Suppressor macrophage treated with lipopolysaccharide for 1 hour (primary cell): ENCODE results near the gene MYH14.

Experiments
- DNase-seq, 3 donors: peaks; one replicate each; pipeline ENCODE4 v3.0.0-alpha.2; 2020 to 2022

Gene MYH14

DNA sequence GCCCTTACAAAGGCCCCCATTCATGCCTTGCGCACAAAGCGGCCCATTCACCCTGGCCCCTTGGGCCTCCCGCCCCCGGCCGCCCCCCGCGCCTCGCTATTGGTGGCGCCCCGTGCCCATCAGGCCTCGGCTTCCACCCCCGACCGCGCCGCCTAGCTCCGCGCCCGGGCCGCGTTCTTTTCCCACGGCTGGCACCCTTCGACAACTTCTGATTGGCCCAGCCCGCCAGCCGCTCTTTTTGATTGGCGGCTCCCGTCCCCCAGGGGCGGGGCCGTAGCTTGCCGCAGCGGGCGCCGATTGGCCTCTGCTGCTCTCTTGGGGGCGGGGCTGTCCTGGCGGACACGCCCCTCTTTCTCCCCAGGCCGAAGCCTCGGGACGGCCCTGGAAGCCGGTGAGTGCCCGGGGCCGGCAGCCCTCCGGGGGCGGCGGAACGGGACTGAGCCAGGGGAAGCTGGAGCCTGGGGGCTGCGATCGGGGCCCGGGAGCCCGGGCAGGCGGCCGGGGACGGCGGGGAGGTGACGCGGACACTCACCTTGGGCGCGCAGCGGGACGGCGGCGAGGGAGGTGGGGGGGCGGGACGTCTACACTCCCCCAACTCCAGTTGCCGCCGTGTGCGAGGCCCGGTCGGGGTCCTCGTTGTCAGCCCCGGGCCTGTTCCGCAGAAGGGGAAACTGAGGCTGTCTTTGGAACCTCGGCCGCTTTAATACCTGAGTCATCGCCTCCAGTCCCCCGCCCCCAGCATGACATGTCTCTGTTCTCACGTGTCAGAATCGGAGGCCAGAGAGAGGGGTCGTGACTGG lies at the start of gene MYH14:
Gene MYH14 (plus strand): TSS at position 342 of the 800 bp plus-strand sequence. CDS start 6,744 bp downstream, outside the sequence.
- peak; percentile 58 to 82 (median 70) for DNase-seq

- no peak for DNase-seq
Measured at GRCh38 chr19:50154529-50154928, 48.9 kb upstream of the MYH14 start.

GRCh38 chr19:50155520-50156109 lies 47.8 kb upstream of the MYH14 start:
- no peak for DNase-seq

DNA sequence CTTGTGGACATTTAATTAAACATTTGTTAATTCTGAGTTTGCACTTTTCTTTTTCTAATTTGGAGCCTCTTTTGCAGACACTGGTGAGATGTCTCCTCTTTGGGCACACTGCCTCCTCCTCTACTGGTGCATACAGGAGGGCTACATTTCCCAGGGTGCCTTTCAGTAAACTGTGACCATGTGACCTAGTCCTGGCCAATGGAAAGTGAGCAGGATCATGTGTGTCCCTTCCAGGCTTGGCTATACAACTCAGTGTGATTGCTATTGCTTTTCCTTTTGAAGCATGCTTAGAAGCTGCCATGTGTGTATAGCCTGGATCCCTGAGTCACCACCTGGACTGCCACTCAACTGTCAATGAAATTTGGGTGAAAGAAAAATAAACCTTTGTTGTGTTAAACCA lies 44.8 kb upstream of the MYH14 start:
- no peak for DNase-seq

GRCh38 chr19:50159078-50159477 lies 44.3 kb upstream of the MYH14 start:
- DNase-seq: no peak

DNA sequence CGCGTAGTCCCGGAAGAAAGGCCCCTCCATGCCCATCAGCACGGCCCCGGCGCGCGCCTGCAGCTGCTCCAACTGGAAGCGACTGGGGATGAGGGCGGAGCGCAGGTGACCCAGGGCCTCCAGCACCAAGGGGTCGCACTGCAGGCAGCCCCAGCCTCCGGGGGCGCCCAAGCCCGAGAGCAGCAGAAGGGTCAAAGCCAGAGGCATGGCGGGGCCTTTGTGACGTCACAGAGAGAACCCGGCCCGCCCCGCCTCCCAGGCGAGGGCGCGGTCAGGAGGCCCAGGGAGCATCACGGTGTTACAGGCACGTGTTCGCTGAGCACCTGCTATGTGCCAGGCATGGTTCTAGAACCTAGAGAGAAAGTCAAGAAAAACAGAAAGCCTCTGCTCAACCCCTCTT lies 40.4 kb upstream of the MYH14 start, which contains the start of gene IZUMO2:
Gene IZUMO2 (minus strand): TSS at position 294 of the 400 bp plus-strand sequence. CDS start 87 bp downstream, at position 207.
- no peak for DNase-seq

DNA sequence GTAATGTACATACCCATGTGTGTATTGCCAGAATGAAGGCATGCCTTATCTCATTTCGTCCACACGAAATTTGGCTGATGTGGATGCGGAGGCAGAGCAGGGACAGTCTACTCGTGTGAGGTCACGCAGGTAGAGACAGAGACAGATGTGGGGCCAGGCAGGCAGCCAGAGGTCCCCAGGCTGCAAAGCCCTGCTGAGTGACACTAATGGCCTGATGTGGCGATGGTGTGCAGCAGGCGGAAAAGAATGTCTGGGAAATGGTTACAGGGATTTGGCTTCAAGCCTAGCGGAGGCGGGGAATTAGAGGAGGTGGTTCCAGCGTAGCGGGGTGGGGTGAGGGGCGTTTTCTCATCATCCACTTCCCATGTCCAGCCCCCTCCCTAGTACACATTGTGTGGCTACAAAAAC lies 36.1 kb upstream of the MYH14 start:
- DNase-seq: no peak

- no peak for DNase-seq
Measured at GRCh38 chr19:50171752-50172151, 31.7 kb upstream of the MYH14 start.

GRCh38 chr19:50172726-50173125 lies 30.7 kb upstream of the MYH14 start:
- no peak for DNase-seq

DNA sequence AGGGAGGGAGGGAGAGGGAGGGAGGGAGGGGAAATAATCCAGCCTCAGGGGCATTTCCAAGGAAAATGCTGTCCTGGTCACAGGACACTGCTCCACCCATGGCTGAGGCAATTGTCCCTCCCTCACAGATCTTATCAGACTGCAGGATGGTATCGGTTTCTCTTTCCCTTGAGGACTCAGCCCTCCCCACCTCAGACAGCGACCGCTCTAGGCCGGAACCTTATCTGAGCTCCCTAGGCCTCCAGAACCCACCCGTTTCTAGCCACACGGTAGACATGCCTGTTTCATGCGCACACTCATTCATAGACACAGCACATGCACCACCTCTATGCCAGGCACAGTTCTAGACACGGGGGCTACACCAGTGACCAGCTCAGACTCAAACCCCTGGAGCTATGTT lies 30.3 kb upstream of the MYH14 start:
- DNase-seq: peak in 1 of 3 donors; percentile 16

GRCh38 chr19:50174100-50174793 lies 29.2 kb upstream of the MYH14 start:
- DNase-seq: no peak

DNA sequence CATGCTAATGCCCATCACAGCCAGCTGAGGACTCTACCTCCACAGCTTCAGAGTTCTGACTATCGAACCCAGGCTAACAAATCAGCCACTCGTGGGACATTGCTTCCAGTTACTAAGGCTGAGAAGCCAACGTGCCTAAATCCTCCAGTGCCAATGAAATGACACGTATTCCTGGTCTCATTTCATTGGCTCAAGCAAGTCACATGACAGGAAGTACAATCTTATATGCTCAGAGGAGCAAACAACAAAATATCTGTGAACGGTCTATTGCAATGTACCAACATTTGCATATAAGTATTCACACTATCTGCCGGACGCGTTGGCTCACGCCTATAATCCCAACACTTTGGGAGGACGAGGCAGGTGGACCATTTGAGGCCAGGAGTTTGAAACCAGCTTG lies 27.5 kb upstream of the MYH14 start:
- DNase-seq: no peak

DNA sequence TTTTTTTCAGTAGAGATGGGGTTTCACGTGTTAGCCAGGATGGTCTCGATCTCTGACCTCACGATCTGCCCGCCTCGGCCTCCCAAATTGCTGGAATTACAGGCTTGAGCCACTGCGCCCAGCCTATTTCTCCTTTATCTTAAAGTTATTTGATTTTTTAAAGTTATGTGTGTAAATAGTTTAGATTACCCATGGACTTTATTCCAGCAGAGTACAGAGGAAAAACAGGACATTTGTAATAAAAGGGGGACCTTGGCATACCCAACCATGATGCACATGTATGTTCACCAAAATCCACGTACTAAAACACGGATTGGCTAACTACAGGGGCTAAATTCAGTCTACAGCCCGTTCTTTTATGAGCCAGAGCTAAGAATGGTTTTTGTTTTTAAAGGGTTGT lies 26.6 kb upstream of the MYH14 start:
- DNase-seq: no peak

DNA sequence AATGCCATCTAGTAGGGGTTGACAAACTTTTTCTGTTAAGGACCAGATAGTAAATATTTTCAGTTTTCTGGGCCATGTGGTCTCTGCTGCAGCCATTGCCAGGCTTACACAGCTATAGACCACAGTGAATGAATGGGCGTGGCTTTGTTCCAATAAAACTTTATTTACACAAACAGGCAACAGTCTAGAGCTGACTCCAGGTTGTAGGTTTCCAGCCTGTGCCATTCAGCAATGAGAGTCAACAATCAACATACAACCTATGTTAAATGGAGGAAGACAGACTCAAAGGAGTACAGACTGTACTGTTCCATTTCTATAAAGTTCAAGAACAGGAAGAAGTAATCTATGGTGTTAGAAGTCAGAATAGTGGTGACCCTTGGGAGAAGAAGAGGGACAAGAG lies 25.1 kb upstream of the MYH14 start:
- no peak for DNase-seq

DNA sequence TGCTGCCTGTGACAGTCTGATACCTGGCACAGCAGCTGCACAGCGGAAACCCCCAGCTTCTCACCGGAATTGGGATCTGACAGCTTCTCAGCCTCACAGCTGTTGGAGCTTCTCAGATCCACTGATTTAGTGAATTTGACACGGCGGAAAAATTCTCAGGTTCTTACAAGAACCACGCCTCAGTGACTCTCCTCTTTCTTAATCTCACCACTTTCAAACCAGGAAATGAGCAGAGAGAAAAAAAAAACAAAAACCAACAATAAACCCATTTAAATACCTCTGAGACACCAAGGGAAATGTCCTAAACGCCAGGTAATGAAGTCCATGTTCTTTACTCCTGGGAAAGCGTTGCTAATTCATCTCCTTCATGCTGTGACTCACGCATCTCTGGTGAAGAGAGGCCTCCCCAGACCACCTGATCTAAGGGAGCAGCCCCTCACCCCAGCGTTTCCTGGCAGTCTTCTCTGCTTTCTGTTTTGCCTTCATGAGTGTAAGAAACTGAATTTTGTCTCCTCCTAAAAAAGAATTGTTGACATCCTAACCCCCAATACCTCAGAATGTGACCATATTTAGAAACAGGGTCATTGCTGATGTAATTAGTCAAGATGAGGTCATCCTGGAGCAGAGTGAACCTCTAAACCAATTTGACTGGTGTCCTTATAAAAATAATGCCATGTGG lies 24.4 kb upstream of the MYH14 start:
- DNase-seq: no peak

GRCh38 chr19:50181121-50181520 lies 22.3 kb upstream of the MYH14 start:
- DNase-seq: no peak

DNA sequence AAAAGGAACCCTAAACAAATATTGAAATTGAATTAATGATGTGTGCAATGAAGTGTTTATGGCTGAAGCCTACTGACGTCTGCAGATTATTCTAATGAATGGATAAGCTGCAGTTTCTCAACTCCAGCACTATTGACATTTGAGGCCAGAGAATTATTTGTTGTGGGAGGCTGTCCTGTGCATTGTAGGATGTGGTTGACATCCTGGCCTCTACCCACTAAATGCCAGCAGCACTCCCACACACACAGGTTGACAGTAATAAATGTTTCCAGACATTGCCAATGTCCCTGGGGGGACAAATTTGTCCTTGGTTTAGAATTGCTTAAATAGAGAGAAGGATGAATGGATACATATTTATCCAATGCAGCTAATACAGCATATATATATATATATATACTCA lies 19.2 kb upstream of the MYH14 start:
- no peak for DNase-seq

GRCh38 chr19:50187937-50188336 lies 15.5 kb upstream of the MYH14 start:
- no peak for DNase-seq

DNA sequence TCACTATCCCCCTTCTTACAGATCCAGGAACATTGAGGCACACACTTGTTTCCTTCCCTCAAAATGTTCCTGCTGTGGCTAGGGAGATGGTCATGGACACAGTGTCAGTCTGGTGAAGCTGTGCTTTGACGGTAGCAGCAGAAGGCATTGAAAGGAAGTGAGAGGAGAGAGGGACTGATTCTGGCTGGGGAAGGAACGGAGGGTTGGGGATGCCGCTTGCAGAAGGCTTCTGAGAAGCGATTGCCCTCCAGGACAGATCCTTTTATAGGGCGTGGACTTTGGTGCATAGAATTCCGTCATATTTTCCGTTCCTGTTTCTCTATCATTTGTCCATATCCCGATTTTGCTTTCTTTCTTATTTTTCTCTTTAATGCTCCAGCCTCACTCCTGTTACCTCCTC lies 14.1 kb upstream of the MYH14 start:
- no peak for DNase-seq

DNA sequence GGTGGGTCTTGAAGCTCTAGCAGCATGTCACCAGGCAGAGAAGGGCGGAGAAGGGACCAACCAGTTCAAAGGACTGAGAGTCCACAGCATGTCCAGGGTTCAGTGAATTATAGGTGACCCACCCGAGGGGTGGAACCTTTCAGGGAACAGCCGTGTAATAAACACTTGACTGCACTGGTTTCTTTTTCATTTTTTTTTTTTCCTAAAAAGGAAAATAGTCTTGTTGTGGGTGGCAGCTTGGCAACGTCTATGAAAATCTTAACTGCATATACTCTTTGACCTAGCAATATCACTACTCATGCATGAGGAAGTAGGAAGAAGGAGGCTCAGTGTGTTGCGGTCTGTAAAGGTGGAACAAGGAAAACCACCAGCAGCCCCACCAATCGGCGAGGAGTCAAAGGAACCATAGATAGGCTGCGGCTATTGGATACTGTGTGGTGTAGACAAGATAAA lies 13.0 kb upstream of the MYH14 start:
- no peak for DNase-seq

DNA sequence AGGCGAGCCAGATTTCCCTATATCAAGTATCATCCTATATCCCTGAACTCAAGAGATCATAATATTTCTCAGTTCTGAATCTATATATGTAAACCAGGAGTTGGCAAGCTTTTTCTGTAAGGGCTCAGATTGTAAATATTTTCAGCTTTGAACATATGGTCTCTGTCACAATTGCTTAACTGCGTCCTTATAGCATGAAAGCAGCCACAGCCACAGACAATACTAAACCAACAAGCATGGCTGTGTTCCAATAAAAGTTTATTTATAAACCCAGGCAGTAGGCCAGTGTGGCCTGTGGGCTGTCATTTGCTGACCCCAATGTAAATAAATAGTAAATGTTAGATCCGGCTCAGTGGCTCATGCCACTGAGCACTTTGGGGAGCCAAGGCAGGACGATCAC lies 12.2 kb upstream of the MYH14 start:
- no peak for DNase-seq

- no peak for DNase-seq
Measured at GRCh38 chr19:50192463-50193211, 10.8 kb upstream of the MYH14 start.
